NCI-H146 treated with DMSO at 0.1 percent for 48 hours (cell line): ENCODE measurements around the gene PCNX2.

Experiments used
- DNase-seq: peaks from one replicate; lab custom pipeline; 2025; ENCODE audit not compliant: unreplicated experiment; lab: John Stamatoyannopoulos, UW

PCNX2 gene

GRCh38 chr1:232990176-232991128, 305.1 kb downstream of the PCNX2 start:
- DNase-seq = no peak

GRCh38 chr1:232988572-232989040, 306.9 kb downstream of the PCNX2 start:
- DNase-seq = no peak

GRCh38 chr1:232987774-232988140, 307.8 kb downstream of the PCNX2 start:
- no peak for DNase-seq

- DNase-seq = no peak
These were observed 308.3 kb downstream of the PCNX2 start for GRCh38 chr1:232987046-232987773.

GRCh38 chr1:232986527-232986922, 309.0 kb downstream of the PCNX2 start:
- DNase-seq = no peak

- no peak for DNase-seq
These were observed 309.5 kb downstream of the PCNX2 start for GRCh38 chr1:232985882-232986526.

GRCh38 chr1:232984577-232985425, 310.7 kb downstream of the PCNX2 start:
- no peak for DNase-seq

- DNase-seq = no peak
These were observed 311.5 kb downstream of the PCNX2 start for GRCh38 chr1:232983817-232984567.

GRCh38 chr1:232983375-232983774, 312.1 kb downstream of the PCNX2 start:
- no peak for DNase-seq

- DNase-seq = no peak
These were observed 313.1 kb downstream of the PCNX2 start for GRCh38 chr1:232982238-232982944.

GRCh38 chr1:232980986-232981560, 314.5 kb downstream of the PCNX2 start:
- DNase-seq = no peak

GRCh38 chr1:232980355-232980978, 315.1 kb downstream of the PCNX2 start:
- DNase-seq = no peak

- no peak for DNase-seq
These were observed 316.0 kb downstream of the PCNX2 start for GRCh38 chr1:232979558-232979957.

GRCh38 chr1:232978815-232979214, 316.7 kb downstream of the PCNX2 start:
- no peak for DNase-seq

- DNase-seq = no peak
These were observed 317.4 kb downstream of the PCNX2 start for GRCh38 chr1:232978091-232978634.

- no peak for DNase-seq
These were observed 320.6 kb downstream of the PCNX2 start for GRCh38 chr1:232974971-232975370.

- DNase-seq = no peak
These were observed 321.6 kb downstream of the PCNX2 start for GRCh38 chr1:232973652-232974611.
